ENCODE results near the gene DLX5. TPM values are rescaled to one million over a fixed set of nuclear protein-coding genes. Genes with fewer than 3 reads are reported as not detected.

DLX5 gene
- total RNA-seq, 1 donor from 2014 or later = 0.49 TPM

DNA sequence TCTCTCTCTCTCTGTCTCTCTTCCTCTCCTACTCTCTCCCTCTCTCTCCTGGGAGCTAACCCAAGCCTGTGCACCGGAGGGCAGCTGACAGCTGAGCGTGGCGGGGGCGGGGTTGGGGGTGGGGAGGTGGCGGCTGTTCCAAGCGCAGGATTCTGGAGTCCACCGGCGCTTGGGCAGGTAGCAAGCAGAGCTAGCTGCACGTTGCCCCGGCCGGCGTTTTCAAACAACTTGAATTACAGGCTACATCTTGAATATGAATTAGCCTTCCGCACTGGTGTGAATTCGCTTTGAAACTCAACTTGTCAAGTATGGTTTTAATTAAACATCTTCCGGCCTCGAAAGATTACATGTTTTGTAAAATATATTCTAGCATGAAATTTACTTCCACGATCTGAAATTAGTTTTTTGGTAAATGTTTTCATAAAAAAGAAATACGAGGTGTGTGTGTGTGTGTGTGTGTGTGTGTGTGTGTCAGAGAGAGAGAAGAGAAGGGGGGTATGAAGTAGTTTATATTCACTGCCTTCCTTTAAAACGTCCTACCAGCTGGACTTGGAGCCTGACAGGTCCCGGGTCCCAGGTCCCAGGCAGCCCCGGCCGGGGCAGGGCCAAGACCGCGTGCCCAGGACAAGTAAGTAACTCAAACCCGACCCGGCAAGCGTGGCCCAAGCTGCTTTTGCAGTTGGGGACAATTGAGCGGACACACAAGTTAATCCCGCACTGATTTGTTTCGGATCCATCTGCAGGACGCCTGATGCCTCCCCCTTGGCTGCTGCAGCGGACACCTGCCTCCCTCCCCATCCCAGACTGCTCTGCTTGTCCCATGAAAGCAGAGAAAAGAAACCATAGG lies 28.3 kb downstream of the DLX5 start:
- no peak for DNase-seq (ENCODE audit: low spot score)
- ATAC-seq = no peak
- intact Hi-C loops (cut with DNase I) = no loop called here

GRCh38 chr7:96995406-96996110 lies 29.1 kb downstream of the DLX5 start:
- no peak for ATAC-seq
- intact Hi-C loops (cut with DNase I) = no loop called here
- DNase-seq (ENCODE audit: low spot score) = no peak

DNA sequence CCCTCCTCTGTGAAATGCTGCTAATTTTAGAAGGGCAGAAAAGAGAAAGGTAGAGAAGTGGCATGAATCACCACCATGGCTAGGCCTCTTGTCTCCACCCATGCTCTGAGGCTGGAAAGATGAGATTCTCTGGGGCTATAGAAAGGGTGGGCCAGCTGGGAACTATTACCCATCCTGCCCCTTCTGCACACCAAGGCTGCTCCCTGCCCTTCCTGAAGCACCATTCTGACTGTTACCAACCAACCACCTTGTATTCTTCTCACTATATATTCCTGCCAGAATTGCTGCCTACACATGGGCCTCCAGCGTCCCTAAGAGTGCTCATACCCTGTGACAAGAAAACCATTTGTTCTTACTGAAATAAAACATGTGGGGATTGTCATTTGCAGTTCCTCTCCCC lies 30.7 kb downstream of the DLX5 start:
- ATAC-seq = no peak
- DNase-seq (ENCODE audit: low spot score) = no peak
- intact Hi-C loops (cut with DNase I) = no loop called here

DNA sequence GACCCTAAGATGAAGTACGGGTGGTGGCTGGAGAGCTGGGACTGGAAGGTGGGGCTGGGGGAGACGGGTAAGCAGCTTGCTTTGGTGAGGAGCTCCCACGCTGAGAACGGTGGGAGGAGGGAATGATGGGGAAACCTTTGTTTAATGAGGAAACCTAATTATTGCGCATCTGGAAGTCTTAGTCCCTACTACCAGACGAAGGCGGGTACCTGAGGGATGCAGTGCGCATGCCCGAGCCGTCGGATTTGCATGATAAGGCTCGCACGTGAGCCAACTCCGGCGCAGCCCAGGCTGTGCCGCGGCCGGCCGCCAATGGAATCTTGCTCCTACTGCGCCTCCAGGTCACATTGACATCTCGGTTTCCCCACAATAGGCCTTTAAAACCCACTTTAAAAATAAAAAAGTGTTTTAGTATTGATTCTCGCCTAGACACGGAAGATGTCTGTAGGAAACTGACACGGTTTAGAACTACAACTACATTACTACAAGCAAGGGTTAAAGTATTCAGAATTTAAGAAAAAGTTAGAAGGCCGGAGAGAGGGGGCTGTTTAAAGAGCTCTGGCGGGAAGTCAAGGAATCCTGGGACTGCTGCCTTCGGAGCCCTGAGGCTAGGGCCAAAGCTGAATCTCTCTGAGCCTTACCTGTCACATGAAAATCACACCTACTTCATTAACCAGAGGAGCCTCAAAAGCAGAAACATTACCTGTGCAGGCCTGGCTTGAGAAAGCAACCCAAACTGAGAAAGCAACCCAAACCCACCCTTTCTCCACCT lies 31.4 kb downstream of the DLX5 start:
- no peak for DNase-seq (ENCODE audit: low spot score)
- intact Hi-C loops (cut with DNase I) = no loop called here

DNA sequence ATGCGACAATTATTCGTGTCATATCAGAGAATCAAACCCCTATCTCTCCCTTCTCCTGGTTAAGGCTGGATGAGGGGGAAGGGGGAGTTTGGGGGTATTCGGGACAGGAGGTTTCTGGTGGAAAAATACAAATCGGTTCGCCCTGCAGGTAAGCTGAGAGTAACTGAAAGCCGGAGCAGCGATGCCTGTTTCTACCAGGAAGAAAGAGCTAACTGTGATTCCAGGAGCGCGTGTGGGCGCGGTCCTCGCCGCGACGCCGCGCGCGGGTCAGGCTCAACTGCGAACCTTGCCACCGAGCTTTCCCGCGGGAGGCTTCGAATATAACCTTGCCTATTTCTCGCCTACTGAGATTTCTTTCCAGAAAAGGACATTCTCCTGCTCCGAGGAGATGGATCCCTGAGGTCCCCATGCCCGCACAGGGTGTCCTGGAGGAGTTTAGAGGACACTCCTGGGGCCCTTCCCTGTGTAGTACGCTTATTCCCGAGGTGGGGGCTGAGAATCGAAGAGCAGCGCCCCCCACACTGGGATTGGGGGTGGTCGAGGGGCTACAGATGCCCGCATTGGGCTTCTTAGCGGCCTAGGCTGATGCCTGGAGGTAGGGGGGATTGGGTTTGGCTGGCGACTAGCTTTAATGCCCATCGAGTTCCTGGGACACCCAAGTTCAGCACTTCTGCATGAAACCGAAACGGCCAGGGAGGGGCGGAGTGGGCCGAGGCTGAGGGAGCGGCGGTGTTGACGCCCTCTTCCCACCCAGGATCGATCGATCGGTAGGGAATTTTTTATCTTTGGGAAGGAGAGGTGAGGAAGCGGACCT lies 32.2 kb downstream of the DLX5 start:
- DNase-seq (ENCODE audit: low spot score) = no peak
- intact Hi-C loops (cut with DNase I) = no loop called here
- ATAC-seq = no peak

More for the DNA sequence above, 31.4 kb downstream of the DLX5 start:
- ATAC-seq = no peak

- intact Hi-C loops (cut with DNase I) = no loop called here
- ATAC-seq (no peak), DNase-seq (ENCODE audit: low spot score) (no peak)
These were observed 33.0 kb downstream of the DLX5 start for GRCh38 chr7:96991546-96992191.

GRCh38 chr7:96989859-96990317 lies 34.7 kb downstream of the DLX5 start:
- ATAC-seq (no peak), DNase-seq (ENCODE audit: low spot score) (no peak)
- intact Hi-C loops (cut with DNase I) = no loop called here

DNA sequence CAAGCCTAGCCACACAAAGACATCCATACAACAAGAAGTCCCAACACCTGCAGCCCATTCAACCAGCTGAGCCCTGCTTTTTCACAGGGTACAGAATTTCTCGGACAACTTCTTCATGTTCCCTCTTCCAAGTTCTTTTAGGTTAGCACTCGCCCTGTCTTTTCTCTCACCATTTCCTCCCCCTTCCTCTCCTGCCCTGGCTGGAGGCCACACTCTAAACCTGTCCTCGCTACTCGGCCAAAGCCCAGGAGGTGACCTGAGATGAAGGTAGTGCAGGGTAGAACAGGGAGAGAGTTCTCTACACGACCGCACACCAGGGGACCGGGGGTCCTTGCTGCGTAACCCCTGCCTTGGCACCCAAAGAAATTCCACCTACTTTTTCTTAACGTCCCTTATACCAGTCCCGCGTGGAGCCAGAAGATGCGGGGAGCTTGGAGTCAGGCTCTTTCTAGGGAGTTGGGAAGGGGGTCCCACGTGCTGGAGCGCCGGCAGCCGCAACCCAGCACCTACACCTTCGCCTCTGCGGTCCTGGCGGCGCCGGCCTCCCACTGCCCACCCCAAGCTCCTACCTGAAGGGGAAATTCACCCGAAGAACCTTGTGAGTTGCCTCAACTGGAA lies 35.3 kb downstream of the DLX5 start:
- intact Hi-C loops (cut with DNase I) = no loop called here
- DNase-seq (ENCODE audit: low spot score) (no peak), ATAC-seq (no peak)

GRCh38 chr7:96987719-96988118 lies 36.9 kb downstream of the DLX5 start:
- intact Hi-C loops (cut with DNase I) = no loop called here
- ATAC-seq (no peak), DNase-seq (ENCODE audit: low spot score) (no peak)

DNA sequence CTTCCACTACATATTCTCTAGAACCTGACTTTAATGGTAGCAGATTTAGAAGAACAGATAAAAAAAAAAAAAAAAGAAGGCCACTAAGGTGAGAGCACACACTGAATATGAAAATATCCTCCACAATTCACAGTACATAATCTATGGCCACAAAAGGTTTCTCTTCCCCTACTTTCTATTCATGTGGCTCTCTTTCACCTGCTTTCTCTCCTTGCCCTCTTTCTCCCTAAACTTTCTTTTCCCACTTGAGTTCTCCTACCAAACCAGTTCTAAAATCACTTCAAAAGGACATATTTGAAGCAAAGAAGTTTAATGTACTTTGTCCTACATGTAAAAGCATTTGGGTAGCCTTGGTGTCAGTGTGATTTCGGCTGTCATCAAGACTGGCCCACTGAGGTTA lies 37.7 kb downstream of the DLX5 start:
- no peak for ATAC-seq
- intact Hi-C loops (cut with DNase I) = no loop called here
- DNase-seq (ENCODE audit: low spot score) = no peak

- intact Hi-C loops (cut with DNase I) = no loop called here
- DNase-seq (ENCODE audit: low spot score) = no peak
These were observed 38.6 kb downstream of the DLX5 start for GRCh38 chr7:96985992-96986391.

GRCh38 chr7:96982586-96982985 lies 42.0 kb downstream of the DLX5 start:
- ATAC-seq (no peak), DNase-seq (ENCODE audit: low spot score) (no peak)
- intact Hi-C loops (cut with DNase I) = no loop called here

More at GRCh38 chr7:96985992-96986391, 38.6 kb downstream of the DLX5 start:
- ATAC-seq = no peak

GRCh38 chr7:96979551-96980276 lies 44.9 kb downstream of the DLX5 start:
- intact Hi-C loops (cut with DNase I) = no loop called here
- DNase-seq (ENCODE audit: low spot score) = no peak
- ATAC-seq = no peak

- DNase-seq (ENCODE audit: low spot score) (no peak), ATAC-seq (no peak)
- intact Hi-C loops (cut with DNase I) = no loop called here
These were observed 47.2 kb downstream of the DLX5 start for GRCh38 chr7:96977445-96977844.

DNA sequence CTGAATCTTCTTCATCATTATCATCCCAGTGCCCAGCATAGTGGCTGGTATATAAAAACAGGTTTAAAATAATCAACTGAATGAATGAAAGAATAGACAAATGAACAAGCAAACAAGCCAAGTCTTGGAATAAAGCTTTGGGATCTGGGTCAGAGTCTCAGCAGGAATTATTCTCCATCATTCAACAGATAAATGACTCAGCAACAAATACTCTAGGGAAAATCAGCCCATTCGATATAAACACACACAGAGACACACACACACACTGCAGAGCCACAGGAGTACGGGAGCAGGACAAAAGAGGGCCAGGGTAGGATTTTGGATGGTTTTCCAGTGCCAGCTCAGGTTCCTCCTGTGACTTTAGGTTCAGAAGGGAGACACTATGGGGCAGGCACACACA lies 48.5 kb downstream of the DLX5 start:
- DNase-seq (ENCODE audit: low spot score) (no peak), ATAC-seq (no peak)
- intact Hi-C loops (cut with DNase I) = no loop called here

DNA sequence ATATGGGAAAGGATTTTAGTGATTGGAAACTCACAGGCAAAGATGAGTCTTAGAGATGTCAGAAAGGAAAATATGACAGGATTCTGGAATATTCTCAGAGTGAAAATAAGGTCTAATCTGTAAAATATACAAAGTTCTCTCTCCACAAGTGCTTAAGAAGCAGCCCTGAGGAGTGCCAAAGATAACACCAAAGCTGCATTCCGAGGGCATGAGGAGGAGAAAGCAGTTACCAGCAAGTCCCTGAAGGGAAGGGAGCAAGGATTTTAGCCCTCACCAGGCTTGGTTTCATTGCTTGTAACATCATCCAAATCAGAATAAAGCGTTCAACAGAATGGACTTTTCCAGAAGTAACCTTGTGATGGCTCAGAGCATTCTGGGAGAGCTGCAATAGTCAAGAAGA lies 50.6 kb downstream of the DLX5 start:
- intact Hi-C loops (cut with DNase I) = no loop called here
- DNase-seq (ENCODE audit: low spot score) = no peak
- peak; percentile 86 for ATAC-seq

DNA sequence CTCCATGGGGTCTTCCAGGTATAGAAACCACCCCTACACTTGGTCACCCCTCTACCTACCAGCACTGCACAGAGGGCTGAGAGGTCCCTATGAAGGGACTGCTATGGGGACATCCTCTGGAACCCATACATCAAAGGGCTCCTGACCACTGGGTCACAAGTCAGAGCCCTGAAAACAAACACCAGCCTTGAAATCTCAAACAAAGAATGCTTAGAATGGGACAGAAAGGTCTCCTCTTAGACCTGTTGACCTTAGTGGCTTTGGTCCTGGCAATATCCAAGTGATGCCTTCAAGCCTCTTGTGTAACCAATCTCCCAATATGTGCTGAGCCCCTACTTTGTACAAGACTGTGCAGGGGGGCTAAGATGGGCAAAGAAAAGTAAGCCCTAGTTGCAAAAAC lies 53.9 kb downstream of the DLX5 start:
- intact Hi-C loops (cut with DNase I) = no loop called here
- no peak for ATAC-seq
- DNase-seq (ENCODE audit: low spot score) = no peak

Measured in sciatic nerve (tissue), 2 donors.